ENCODE results near the gene EMP2. TPM values are rescaled to one million over a fixed set of nuclear protein-coding genes. Genes with fewer than 3 reads are reported as not detected.

EMP2 gene
- total RNA-seq, 2 donors from 2014 or later, result 19.0 to 20.7 TPM

DNA sequence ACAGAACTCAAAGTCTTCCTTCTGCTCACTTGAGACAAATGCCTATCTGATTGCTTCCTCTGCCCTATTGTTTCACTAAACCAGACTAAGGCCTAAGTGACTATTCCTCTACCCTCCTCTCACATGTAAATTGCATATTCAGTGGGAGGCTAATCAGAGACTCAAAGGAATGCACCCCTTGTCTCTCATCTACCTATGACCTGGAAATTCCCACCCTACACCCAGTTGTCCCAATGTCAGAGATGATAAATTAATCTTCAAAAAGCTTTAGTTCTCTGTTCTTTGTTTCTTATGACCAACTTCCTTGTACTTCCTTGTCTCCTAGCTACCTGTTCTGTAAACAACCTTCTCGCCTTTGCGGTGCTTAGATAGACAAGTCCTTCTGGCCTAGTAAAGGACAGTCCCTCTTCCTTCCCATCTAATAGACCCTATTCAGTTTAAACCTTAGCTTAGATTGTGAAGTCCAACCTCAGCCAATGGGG lies 76.0 kb downstream of the EMP2 start:
- Histone ChIP-seq H3K36me3 (ENCODE audit: control insufficient read depth, insufficient read depth, low read length) (no peaks in the 10 kb centered on the region), H3K4me1 (ENCODE audit: control insufficient read depth, insufficient read depth, low read length) (no peaks in the 10 kb centered on the region), H3K4me3 (ENCODE audit: low read length) (no peak overlapping the region), H3K27ac (ENCODE audit: low read depth, low read length) (no peak overlapping the region), H3K9ac (ENCODE audit: extremely low read depth, low read length, poor library complexity, severe bottlenecking) (no peak overlapping the region), H3K27me3 (ENCODE audit: control insufficient read depth, insufficient read depth, low read length, poor library complexity, severe bottlenecking) (no peaks in the 10 kb centered on the region), H3K9me3 (ENCODE audit: control insufficient read depth, low read length) (peaks cover 16% of the 10 kb centered on the region)
- DNase-seq, result peak; percentile 68
- peaks cover 18% of the 10 kb centered on the region for H3K9me3 Mint-ChIP-seq
- peak overlapping the region; percentile 16 for H3K27ac Mint-ChIP-seq
- TF ChIP-seq, protein P1, sequence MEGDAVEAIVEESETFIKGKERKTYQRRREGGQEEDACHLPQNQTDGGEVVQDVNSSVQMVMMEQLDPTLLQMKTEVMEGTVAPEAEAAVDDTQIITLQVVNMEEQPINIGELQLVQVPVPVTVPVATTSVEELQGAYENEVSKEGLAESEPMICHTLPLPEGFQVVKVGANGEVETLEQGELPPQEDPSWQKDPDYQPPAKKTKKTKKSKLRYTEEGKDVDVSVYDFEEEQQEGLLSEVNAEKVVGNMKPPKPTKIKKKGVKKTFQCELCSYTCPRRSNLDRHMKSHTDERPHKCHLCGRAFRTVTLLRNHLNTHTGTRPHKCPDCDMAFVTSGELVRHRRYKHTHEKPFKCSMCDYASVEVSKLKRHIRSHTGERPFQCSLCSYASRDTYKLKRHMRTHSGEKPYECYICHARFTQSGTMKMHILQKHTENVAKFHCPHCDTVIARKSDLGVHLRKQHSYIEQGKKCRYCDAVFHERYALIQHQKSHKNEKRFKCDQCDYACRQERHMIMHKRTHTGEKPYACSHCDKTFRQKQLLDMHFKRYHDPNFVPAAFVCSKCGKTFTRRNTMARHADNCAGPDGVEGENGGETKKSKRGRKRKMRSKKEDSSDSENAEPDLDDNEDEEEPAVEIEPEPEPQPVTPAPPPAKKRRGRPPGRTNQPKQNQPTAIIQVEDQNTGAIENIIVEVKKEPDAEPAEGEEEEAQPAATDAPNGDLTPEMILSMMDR (conservative IDR thresholded peaks at IDR 0.05), result no peak
- H3K36me3 Mint-ChIP-seq (ENCODE audit: low read depth), result peaks cover 7% of the 10 kb centered on the region
- no peak overlapping the region for H3K4me3 Mint-ChIP-seq
- peaks cover 27% of the 10 kb centered on the region for H3K4me1 Mint-ChIP-seq
- no peaks in the 10 kb centered on the region for H3K27me3 Mint-ChIP-seq (ENCODE audit: insufficient read depth)
- 87 to 100% methylated on average over 2 of the region's 2 CpGs for WGBS, 2 experiments (ENCODE audit: insufficient coverage in 1 of 2, insufficient read length in 1 of 2)

DNA sequence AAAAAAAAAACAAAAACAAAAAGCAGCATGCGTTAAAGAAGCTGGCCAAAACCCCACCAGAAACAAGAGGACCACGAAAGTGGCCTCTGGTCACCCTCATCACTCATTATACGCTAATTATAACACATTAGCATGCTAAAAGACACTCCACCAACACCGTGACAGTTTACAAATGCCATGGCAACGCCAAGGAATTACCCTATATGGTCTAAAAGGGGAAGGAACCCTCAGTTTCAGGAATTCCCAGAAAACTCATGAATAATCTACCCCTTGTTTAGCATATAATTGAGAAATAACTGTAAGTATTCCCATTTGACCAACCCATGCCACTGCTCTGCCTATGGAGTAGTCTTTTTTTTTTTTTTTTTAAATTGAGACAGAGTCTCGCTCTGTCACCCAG lies 77.6 kb downstream of the EMP2 start:
- H3K27me3 Mint-ChIP-seq (ENCODE audit: insufficient read depth), result no peaks in the 10 kb centered on the region
- no peaks in the 10 kb centered on the region for H3K4me1 ChIP-seq (ENCODE audit: control insufficient read depth, insufficient read depth, low read length)
- peaks cover 16% of the 10 kb centered on the region for H3K9me3 ChIP-seq (ENCODE audit: control insufficient read depth, low read length)
- DNase-seq, result no peak
- no peak overlapping the region for H3K27ac ChIP-seq (ENCODE audit: low read depth, low read length)
- no peaks in the 10 kb centered on the region for H3K27me3 ChIP-seq (ENCODE audit: control insufficient read depth, insufficient read depth, low read length, poor library complexity, severe bottlenecking)
- WGBS, 2 experiments (ENCODE audit: insufficient coverage in 1 of 2, insufficient read length in 1 of 2), result 91 to 100% methylated on average over 3 to 6 of the region's 6 CpGs
- no peak overlapping the region for H3K4me3 ChIP-seq (ENCODE audit: low read length)
- TF ChIP-seq, protein P1 (conservative IDR thresholded peaks at IDR 0.05), result no peak
- peaks cover 25% of the 10 kb centered on the region for H3K4me1 Mint-ChIP-seq
- peaks cover 18% of the 10 kb centered on the region for H3K9me3 Mint-ChIP-seq
- peaks cover 7% of the 10 kb centered on the region for H3K36me3 Mint-ChIP-seq (ENCODE audit: low read depth)
- no peaks in the 10 kb centered on the region for H3K36me3 ChIP-seq (ENCODE audit: control insufficient read depth, insufficient read depth, low read length)
- no peak overlapping the region for H3K4me3 Mint-ChIP-seq
- no peak overlapping the region for H3K9ac ChIP-seq (ENCODE audit: extremely low read depth, low read length, poor library complexity, severe bottlenecking)
- H3K27ac Mint-ChIP-seq, result no peak overlapping the region

DNA sequence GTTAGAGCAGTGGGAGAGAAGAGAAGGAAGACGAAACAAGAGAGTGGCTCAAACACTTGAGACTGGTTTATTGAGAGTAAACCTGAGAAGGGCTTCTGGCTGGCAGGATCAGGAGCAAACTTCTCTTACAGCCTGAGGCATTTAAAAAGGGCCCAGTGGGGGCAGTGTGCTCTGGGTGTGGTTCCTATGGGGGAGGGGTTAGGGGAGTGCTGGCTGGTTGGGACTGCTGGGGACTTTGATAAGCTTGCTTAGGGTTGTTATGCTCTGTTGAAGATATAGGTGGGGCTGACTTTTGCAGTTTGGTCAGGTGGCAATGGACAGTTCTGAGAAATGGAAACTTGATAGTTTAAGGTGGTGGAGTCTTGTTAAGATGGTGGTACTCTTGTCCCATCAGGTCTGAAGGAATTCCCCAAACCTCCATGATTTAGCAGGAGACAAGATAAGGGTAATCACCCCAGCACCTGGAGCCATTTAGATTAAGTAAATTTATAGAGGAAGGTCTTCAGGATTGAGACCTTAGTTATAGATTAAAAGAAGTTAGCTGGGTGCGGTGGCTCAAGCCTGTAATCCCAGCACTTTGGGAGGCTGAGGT lies 79.3 kb downstream of the EMP2 start:
- Histone ChIP-seq H3K9ac (ENCODE audit: extremely low read depth, low read length, poor library complexity, severe bottlenecking) (no peak overlapping the region), H3K4me1 (ENCODE audit: control insufficient read depth, insufficient read depth, low read length) (no peaks in the 10 kb centered on the region), H3K36me3 (ENCODE audit: control insufficient read depth, insufficient read depth, low read length) (no peaks in the 10 kb centered on the region), H3K27ac (ENCODE audit: low read depth, low read length) (no peak overlapping the region), H3K9me3 (ENCODE audit: control insufficient read depth, low read length) (peaks cover 16% of the 10 kb centered on the region), H3K4me3 (ENCODE audit: low read length) (no peak overlapping the region), H3K27me3 (ENCODE audit: control insufficient read depth, insufficient read depth, low read length, poor library complexity, severe bottlenecking) (no peaks in the 10 kb centered on the region)
- no peak overlapping the region for H3K4me3 Mint-ChIP-seq
- no peak for DNase-seq
- no peak overlapping the region for H3K27ac Mint-ChIP-seq
- TF ChIP-seq, protein P1 (conservative IDR thresholded peaks at IDR 0.05), result no peak
- H3K27me3 Mint-ChIP-seq (ENCODE audit: insufficient read depth), result no peaks in the 10 kb centered on the region
- peaks cover 20% of the 10 kb centered on the region for H3K9me3 Mint-ChIP-seq
- peaks cover 22% of the 10 kb centered on the region for H3K4me1 Mint-ChIP-seq
- 91% methylated on average over 2 of the region's 2 CpGs for WGBS, 2 experiments (ENCODE audit: insufficient coverage in 1 of 2, insufficient read length in 1 of 2)
- peaks cover 7% of the 10 kb centered on the region for H3K36me3 Mint-ChIP-seq (ENCODE audit: low read depth)
